ENCODE measurements around the gene PLA2G4A. TPM values are rescaled to one million over a fixed set of nuclear protein-coding genes. Genes with fewer than 3 reads are reported as not detected.

PLA2G4A gene
- total RNA-seq, 1 experiment from 2014 or later, result 0.39 TPM

DNA sequence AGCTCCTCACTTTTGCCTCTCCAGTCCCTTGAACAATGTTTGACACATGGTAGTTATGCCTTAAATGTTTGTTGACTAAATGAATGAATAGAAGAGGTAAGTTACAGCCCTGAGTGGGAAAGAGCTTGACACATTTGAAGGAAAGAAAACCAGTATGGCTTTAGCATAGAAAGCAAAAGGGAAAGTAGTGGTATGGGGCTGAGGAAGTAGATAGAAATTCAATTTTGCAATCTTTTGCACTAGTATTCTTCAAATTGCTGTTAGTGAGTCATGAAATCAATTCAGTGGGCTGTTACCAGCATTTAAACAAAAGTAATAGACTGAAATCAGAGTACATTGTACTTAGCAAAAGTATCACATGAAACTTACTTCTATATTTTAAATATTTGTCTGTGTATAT, 21.1 kb downstream of the PLA2G4A start:
- no peak overlapping the region for H4K5ac ChIP-seq (ENCODE audit: insufficient read length, low read depth, low read length)
- no peaks in the 10 kb centered on the region for H3K79me2 ChIP-seq (ENCODE audit: insufficient read depth, low read length)
- H4K91ac ChIP-seq (ENCODE audit: insufficient read length, low read depth, low read length), result no peak overlapping the region
- no peak overlapping the region for H3K4me3 Mint-ChIP-seq
- H3K79me1 ChIP-seq (ENCODE audit: insufficient read depth, low read depth, low read length, poor library complexity, severe bottlenecking), result no peaks in the 10 kb centered on the region
- no peak overlapping the region for H3K14ac ChIP-seq (ENCODE audit: insufficient read depth, low read length)
- no peaks in the 10 kb centered on the region for H3K4me1 ChIP-seq (ENCODE audit: insufficient read depth, low read length)
- H3K9me3 Mint-ChIP-seq, result no peaks in the 10 kb centered on the region
- TF ChIP-seq, protein P1, sequence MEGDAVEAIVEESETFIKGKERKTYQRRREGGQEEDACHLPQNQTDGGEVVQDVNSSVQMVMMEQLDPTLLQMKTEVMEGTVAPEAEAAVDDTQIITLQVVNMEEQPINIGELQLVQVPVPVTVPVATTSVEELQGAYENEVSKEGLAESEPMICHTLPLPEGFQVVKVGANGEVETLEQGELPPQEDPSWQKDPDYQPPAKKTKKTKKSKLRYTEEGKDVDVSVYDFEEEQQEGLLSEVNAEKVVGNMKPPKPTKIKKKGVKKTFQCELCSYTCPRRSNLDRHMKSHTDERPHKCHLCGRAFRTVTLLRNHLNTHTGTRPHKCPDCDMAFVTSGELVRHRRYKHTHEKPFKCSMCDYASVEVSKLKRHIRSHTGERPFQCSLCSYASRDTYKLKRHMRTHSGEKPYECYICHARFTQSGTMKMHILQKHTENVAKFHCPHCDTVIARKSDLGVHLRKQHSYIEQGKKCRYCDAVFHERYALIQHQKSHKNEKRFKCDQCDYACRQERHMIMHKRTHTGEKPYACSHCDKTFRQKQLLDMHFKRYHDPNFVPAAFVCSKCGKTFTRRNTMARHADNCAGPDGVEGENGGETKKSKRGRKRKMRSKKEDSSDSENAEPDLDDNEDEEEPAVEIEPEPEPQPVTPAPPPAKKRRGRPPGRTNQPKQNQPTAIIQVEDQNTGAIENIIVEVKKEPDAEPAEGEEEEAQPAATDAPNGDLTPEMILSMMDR (conservative IDR thresholded peaks at IDR 0.05), result no peak
- no peak overlapping the region for H3T11ph ChIP-seq (ENCODE audit: low read length)
- no peak overlapping the region for H3K18ac ChIP-seq (ENCODE audit: insufficient read length, low read depth, low read length)
- no peak overlapping the region for H3K4me2 ChIP-seq (ENCODE audit: insufficient read depth, insufficient read length, low read length)
- no peak overlapping the region for H3K27ac Mint-ChIP-seq
- no peak overlapping the region for H2AFZ ChIP-seq (ENCODE audit: low read length)
- H2BK5ac ChIP-seq (ENCODE audit: insufficient read length, low read length), result no peak overlapping the region
- DNase-seq, result no peak
- no peaks in the 10 kb centered on the region for H3K27me3 ChIP-seq (ENCODE audit: insufficient read depth, low read length)
- H3K27ac ChIP-seq (ENCODE audit: insufficient read length, low read depth, low read length), result no peak overlapping the region
- H2BK20ac ChIP-seq (ENCODE audit: low read depth, low read length, poor library complexity, severe bottlenecking), result no peak overlapping the region
- H4K8ac ChIP-seq (replicated peaks; ENCODE audit: insufficient read length, low read depth, low read length), result no peak overlapping the region
- no peak overlapping the region for H2AK5ac ChIP-seq (ENCODE audit: insufficient read length, low read length)
- H3K27me3 Mint-ChIP-seq (ENCODE audit: low read depth), result no peaks in the 10 kb centered on the region
- no peaks in the 10 kb centered on the region for H3K23me2 ChIP-seq (ENCODE audit: insufficient read length, low read depth, low read length, poor library complexity, severe bottlenecking)
- H2BK12ac ChIP-seq (ENCODE audit: insufficient read length, low read depth, low read length), result no peak overlapping the region
- no peak overlapping the region for H3K56ac ChIP-seq (ENCODE audit: insufficient read length, low read depth, low read length)
- no peaks in the 10 kb centered on the region for H3K36me3 Mint-ChIP-seq (ENCODE audit: insufficient read depth in 1 of 3, low read depth in 3 of 3)
- H3K4ac ChIP-seq (ENCODE audit: low read depth, low read length), result no peak overlapping the region
- no peak overlapping the region for H2BK15ac ChIP-seq (ENCODE audit: low read depth, low read length)
- no peaks in the 10 kb centered on the region for H4K20me1 ChIP-seq (ENCODE audit: control insufficient read depth, insufficient read depth, insufficient read length)
- no peaks in the 10 kb centered on the region for H3K9me3 ChIP-seq (ENCODE audit: control insufficient read depth, low read depth, low read length)
- H3K23ac ChIP-seq (ENCODE audit: insufficient read length, low read depth, low read length), result no peak overlapping the region
- no peak overlapping the region for H2BK120ac ChIP-seq (ENCODE audit: low read depth, low read length, poor library complexity, severe bottlenecking)
- no peak overlapping the region for H3K9ac ChIP-seq (ENCODE audit: extremely low read depth, insufficient read length, low read length)
- no peaks in the 10 kb centered on the region for H3K4me1 Mint-ChIP-seq
